CD4-positive, alpha-beta T cell treated with Interleukin-2 at 100 ng/mL for 4 hours (primary cell): ENCODE results near the gene DYSF.

Experiments
- DNase-seq: peaks from one replicate; pipeline ENCODE4 v3.0.0-alpha.2; 2020; ENCODE audit warnings: low spot score

Gene DYSF

GRCh38 chr2:71603311-71603811, 150.0 kb downstream of the DYSF start:
- no peak for DNase-seq

- no peak for DNase-seq
Observed at GRCh38 chr2:71603851-71604725, 150.7 kb downstream of the DYSF start.

- no peak for DNase-seq
Observed at GRCh38 chr2:71604726-71605120, 151.4 kb downstream of the DYSF start.

DNA sequence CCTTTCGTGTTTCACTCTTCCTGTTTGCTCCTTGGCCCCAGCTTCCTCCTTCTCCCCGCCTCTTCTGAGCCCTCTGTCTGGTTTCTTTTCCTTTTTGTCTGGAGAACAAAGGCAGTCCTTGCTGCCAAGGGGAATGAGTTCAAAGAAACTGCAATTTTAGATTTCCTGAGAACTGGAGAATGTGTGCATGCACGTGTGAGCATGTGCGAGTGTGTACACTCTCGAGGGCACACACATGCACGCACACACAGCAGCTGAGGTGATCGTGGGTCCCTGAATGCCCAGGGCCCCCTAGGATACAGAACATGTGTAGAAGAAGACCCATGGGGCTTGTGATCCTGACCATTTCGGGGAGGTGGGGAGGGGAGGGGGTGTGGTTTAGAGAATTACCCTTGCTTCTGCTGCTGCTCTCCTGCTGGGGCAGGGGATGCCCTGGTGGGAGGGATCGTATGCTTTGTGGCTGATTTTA, 151.8 kb downstream of the DYSF start:
- no peak for DNase-seq

- no peak for DNase-seq
Observed at GRCh38 chr2:71605781-71606241, 152.4 kb downstream of the DYSF start.

- no peak for DNase-seq
Observed at GRCh38 chr2:71606244-71606643, 152.9 kb downstream of the DYSF start.

- no peak for DNase-seq
Observed at GRCh38 chr2:71607151-71607889, 154.0 kb downstream of the DYSF start.

- no peak for DNase-seq
Observed at GRCh38 chr2:71608034-71608433, 154.7 kb downstream of the DYSF start.

GRCh38 chr2:71608441-71608840, 155.1 kb downstream of the DYSF start:
- no peak for DNase-seq

- no peak for DNase-seq
Observed at GRCh38 chr2:71609029-71609428, 155.7 kb downstream of the DYSF start.

DNA sequence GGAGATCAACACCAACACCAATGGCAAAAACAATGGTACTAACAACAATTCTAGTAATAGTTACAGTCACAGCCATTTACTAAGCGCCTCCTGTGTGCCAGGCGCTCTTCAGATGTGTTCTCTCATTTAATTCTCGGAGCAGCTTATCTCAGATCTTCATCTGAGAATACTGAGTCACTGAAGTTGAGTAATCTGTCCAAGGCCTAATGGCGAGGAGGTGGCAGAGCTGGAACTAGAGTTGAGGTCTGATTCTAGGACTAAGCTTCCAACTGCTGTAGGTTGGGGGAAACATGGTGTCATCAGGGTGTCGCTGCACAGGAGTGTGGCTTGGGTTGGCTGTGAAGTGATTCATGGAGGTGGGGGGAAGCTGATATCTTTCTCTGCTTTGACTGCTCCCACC, 156.1 kb downstream of the DYSF start:
- no peak for DNase-seq

GRCh38 chr2:71609958-71610357, 156.6 kb downstream of the DYSF start:
- no peak for DNase-seq

DNA sequence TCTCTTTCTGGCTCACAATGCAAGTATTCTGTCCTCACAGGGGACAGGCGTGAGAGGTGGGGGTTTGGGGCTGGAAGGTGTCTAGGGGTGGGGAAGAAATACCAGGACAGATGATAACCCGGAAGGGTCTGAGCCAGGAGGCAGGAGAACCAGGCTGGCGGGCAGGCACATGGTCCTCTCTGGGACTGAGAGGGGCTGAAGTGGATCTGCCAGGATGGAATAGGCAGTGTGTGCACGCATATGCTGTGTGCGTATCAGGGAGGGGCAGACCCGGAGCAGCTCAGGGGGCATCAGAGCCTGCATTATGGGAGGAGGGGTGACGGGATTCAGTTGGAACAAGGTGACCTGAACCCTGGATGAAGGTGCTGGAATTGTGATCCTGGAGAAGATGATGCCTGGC, 157.3 kb downstream of the DYSF start:
- DNase-seq, result no peak

- no peak for DNase-seq
Observed at GRCh38 chr2:71611247-71611646, 157.9 kb downstream of the DYSF start.

DNA sequence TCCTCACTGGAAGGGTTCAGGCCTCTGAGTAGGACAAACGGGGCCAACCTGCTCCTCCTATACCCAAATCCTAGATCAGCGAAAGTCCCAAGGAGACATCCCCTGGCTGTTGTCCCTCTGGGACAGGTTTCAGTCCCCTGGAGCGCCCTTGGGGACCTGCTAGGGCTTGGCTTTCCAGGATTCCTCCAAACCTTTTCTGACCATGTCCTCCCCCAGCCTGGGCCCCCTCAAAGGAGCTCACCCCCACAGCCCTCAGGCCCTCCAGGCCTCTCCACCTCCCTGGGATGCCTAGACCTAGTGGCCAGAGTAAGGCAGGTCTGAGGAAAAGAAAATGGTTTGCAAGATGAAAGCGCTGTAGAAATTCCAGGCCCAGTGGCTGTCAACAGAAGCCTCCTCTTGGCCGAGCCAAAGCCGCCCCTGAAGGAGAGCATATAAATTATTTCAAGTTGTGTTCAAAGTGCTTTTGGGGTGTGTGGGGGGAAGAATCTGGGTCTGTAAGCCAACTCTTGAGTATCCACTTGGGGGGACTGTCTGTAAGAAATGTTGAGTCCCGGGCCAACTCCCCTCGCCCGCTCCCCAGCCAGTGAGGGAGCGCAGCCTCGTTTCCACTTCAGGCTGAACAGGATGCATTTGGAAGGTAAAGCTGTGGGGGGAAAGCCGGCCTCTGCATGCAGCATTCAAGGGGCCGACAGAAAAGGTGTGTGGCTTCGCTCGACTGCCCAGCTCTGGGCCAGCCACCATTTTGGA, 158.6 kb downstream of the DYSF start:
- DNase-seq, result no peak

GRCh38 chr2:71612581-71613402, 159.4 kb downstream of the DYSF start:
- DNase-seq, result no peak

DNA sequence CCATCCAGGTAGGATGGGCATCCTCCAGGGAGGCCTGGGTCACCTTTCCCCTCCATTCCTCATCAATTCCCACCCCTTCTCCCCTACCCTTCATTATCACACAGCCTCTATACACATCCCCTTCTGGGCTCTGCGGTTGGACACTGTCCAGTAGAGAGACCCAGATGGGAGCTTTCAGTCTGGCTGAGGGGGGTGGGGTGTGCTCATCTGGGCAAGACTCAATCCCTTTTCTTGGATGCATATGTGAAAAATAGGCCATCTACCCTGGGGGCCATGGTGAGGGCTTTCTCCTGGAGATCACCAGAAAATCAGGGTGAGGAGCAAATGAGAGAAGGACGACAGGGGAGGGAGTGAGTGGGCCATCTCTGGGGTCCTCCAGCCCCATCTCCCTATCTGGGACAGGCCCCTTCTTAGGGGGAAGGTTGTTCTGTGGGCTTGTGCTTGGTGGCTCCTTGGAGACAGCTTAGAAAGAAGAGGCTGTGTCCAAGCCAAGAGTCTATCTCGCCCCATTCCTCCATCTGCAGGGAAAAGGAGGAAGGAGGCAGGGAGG, 160.1 kb downstream of the DYSF start:
- DNase-seq, result no peak

DNA sequence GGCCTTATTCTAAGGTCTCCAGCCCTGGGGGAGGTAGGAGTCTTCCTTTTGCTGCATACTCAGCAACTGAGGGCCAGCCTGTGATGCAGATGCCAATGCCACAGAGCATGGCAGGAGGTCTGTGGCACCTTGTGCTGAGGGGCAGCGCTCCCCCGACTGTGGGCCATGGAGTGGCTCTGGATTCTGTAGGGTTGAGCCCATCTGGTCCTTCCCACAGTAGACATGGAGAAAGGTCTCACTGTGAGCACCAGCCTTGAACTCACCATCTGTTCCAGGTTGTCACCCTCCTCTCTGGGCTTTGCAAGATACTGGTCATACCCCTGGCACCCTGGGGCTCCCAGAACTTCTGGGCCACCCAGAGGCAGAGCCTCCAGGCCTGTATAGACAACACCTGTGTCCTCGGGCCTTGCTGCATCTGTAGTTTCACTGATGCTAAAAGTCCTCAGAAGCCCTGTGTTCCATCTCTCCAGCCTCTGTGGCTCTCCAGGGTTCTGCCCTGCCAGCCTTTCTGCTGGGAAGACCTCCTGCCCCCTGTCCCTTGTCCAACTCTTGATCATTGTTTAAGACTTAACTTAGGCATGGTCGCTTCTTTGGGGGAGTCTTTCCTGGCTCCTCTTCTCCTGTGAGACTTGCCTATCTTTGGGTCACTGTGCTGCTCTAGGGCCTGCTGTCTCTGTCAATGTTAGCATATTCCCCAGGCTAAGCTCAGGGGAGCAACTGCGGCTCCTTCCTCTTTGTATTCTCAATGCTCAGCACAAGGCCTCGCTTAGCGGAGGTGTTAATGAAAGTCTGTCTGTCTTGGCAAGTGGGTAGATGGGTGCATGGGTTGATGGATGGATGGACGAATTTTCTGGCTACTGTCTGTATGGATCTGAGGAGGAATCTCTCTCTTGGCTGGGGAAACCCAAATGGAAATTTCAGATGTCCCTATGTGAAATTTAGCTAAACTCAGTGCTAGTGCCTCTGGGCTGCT, 160.9 kb downstream of the DYSF start:
- DNase-seq, result no peak

GRCh38 chr2:71614976-71615766, 161.8 kb downstream of the DYSF start:
- DNase-seq, result no peak
